Activated CD4-positive, alpha-beta T cell treated with anti-CD3 and anti-CD28 coated beads, Interleukin-2, amount 50 U/mL, for 16 hours (primary cell): Measurements from ENCODE around the gene SH2D3C.
"Not testable (repeated sequence)": the region's sequence is repeated elsewhere in the genome, so short reads cannot be mapped to it uniquely, and the experiment has no call there.

Source experiments
- DNase-seq: peaks from one replicate; pipeline ENCODE4 v3.0.0-alpha.2; 2020

Gene SH2D3C

DNA sequence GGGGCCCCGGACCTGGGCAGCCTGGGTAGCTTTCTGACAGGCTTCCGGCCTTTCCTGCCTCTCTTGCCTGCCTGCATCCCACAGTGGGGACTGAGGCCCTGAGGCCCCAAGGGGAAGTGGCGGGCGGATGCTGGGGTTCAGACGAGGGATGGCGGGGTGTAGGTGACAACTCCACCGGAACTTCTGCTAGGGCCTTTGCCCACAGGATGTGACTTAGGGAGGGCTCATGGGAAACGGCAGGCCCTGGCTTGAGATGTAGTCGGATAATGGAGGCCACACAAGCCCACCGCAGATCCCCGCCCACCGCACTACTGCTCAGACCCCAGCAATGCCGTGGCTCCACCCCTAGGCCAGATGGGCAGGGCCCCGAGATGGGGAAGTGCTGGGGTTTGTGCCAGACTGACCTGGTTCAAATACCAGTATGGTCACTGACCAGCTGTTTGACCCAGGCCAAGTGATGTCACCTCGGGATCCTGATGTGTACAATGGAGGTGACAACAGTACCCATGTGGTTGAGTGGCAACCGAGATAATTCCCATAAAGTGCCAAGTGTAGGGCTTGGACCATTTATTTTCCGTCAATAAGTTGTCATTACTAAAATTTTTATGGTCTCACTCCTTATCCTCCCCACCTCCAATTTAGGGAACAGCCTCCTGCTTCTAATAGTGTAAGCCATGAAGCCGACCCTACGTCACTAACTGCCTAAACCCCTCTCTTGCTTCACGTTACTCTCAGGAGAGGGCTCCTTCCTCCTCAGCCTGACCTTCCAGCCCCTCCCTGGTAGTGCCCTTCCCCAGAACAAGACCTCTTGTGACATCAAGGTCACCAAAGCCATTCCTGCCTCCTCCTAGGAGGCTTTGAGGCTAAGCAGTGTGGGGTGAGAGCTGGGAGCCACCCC is 4.9 kb upstream of the SH2D3C start:
- peak; percentile 91 for DNase-seq

DNA sequence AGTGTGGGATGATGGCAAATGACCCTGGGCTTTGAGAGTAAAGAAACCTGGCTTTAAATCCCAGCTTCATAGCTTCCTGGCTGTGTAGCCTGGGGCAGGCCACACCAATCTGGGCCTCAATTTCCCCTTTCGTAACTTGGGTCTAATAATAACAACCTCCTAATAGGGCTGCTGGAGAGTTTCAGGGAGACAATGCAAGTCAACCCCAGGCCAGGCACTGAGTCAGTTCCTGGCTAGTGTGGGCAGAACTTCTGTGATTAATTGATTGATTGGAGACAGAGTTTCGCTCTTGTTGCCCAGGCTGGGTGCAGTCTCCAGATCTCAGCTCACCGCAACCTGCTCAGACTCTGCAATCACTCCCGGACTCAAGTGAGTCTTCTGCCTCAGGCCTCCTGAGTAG is 3.3 kb upstream of the SH2D3C start:
- DNase-seq: no peak

DNA sequence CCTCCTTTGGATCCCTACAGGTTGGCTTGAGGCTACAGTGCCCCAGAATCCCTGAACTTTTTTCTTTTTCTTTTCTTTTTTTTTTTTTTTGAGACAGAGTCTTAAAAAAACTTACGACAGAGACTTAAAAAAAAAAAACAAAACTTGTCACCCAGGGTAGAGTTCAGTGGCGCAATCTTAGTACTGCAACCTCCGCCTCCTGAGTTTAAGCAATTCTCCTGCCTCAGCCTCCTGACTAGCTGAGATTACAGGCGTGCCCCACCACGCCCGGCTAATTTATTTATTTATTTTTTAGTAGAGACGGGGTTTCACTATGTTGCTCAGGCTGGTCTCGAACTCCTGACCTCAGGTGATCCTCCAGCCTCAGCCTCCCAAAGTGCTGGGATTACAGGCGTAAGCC is 2.4 kb upstream of the SH2D3C start:
- not testable (repeated sequence) for DNase-seq

DNA sequence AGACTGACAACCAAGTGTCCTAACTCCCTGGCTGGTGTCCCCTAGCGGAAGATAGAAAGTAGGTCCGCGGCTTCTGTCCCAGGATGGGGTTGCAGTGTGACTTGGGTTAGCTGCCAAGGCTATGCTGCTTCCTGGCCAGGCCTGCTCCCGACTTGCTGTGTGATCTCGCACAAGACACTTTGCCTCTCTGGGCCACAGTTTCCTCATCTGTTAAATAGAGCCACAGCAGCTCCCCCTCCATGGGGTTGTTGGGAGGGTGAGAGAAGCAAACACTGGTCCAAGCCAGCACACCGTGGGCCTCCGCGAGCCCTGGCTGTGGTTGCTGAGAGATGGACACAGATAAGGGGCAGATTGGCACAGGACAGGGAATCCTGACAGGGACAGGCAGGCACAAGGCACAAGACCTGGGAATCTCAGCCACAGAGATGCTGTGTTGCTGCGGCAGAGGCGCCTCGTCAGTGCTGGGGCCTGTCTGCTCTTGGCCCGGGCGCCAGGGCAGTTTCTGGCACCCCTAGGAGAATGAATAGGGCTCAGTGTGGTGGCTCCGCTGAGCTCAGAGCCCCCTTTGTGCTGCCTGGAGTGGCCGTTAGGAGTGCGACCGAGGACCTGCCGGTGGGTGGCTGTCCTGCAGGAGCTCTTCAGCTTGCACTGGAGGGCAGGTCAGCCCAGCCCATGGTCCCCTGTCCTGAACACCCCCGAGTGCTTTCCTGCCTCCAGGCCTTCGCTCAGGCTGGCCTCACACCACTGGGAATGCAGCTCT is 1.8 kb upstream of the SH2D3C start:
- no peak for DNase-seq

DNA sequence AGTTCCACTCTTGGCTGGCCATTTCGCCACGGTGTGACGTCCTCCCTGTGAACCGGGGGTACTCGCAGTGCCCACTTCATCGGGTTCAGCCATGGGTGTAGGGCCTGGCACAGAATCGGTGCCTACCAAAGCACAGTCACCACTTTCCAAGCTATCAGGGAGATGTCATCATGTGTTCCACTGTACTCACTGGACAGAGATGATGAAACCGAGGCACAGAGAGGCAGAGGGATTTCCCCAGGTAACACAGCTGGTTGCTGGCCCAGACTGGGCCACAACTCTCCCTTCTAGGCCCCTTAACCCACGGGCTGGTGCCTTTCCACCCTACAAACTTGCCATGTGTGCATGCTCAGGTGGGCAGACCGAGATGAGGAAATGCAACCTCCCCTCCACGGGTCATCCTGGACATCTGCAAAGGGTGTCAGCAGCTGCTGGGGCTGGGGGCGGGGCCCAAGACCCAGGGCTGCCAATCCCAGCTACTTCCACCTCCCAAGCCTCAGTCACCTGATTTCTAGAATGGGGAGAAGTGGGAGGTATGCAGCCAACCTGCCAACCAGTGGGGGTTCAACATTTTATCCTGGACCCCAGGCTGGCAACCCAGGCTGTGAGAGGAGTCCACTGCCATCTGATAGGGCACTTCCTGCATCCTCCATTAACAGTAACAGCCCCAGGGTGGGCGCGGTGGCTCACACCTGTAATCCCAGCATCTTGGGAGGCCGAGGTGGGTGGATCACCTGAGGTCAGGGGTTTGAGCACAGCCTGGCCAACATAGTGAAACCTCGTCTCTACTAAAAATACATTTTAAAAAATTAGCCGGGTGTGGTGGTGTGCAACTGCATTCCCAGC is 893 bp upstream of the SH2D3C start:
- DNase-seq: peak; percentile 84

DNA sequence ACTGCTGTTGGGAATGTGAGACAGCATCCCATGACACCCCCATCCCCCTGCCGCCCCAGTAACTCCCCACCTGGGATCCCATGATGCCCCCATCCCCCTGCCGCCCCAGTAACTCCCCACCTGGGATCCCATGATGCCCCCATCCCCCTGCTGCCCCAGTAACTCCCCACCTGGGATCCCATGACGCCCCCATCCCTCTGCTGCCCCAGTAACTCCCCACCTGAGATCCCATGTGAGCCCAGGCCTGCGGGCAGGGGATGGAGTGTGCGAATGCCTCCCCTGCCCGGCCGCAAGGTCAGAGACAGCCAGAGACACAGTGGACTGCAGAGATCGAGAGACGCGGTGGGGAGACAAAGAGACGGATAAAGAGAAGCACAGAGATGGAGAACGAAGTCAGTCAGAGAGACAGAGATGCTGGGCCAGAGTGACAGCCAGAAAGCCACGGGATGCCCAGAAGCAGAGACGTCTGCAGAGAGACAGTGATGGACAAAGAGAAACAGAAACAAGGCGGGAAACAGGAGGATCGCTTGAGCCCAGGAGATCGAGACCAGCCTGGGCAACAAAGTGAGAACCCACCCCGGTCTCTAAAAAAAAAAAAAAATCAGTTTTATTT is 992 bp downstream of the SH2D3C start:
- DNase-seq: no peak

DNA sequence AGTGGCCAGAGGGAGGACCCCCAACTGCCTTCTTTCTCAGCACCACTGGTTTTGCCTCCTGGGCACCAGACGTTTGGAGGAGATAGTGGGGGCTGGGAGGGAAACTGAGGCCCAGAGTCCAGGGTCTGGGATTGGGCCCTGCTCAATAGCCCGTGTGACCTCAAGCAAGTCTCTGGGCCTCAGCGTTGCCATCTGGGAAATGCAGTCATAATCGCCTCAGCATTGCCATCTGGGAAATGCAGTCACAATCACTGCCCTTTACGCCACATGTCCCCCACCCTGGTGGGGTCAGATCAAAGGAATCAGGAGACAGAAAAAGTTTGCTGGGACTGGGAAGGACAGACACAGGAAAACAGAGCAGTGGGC is 1.6 kb downstream of the SH2D3C start:
- peak; percentile 54 for DNase-seq

DNA sequence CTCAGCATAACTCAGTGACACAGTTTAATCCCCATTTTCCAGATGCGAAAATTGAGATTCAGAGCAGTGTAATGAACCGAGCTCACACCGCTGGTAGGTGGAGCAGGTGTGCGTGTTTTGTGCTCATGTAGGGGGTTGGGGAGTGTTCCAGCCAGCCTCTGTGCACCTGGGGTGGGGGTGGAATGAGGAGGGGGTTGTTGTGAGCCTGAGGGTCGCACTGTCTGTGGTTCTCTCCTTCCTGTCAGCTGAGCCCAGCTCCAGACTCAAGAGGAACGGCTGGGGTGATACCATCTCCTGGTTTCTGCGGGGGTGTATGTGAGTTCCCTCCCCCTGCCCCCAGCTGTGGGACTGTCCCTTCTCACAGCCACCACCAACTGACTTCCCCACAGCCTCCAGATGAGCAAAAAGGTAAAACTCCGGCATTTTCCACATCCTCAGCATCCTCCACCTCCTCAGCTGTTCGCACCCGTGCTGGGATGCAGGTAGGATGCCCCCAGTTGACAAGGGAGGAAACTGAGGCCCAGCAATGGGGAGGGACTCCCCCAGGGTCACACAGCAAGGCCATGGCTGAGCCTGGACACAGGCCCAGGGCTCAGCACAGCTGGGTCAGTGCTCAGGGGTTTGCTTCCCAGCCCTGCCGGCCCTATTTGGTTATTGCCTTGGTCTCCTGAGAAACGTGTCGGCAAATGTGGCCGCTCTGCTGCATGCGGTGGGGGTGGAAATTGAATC is 2.1 kb downstream of the SH2D3C start:
- peak; percentile 89 for DNase-seq

DNA sequence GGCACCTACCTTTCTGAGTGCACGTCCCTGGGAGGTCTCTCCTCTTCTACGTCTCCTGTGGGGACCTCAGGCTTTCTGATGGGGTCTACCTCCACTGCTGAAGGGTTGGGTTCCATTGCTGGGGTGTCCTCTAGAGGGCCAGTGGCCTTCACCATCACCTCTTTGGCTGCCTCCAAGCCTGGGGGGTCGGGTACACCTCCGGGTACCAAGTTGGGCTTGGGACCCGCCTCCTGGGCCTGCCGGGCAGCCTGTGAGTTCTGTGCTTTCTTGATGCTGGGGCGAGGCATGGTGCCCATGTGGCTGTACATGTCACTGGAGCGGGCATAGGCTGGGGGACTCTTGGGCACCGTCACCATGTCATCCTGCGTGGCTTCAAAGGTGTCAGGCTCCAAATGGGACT is 4.5 kb downstream of the SH2D3C start:
- no peak for DNase-seq

DNA sequence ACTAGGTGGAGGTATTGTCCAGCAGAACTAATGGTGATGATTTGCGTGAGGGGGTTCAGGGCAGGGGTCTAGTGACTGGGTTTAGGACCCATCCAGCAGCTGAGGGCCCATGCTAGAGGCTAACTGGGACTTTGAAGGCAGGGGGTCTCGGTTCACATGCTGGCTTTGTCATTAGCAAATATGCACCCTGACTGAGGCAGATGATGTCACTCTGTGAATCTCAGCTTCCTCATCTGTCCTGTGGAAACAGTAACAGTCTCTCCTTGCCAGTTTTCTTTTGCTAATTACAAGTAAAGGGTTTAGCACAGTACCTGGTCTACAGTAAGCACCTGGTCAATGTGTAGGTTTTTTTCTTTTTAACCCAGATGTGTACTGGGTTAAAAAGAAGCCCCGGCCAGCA is 5.2 kb downstream of the SH2D3C start:
- no peak for DNase-seq

DNA sequence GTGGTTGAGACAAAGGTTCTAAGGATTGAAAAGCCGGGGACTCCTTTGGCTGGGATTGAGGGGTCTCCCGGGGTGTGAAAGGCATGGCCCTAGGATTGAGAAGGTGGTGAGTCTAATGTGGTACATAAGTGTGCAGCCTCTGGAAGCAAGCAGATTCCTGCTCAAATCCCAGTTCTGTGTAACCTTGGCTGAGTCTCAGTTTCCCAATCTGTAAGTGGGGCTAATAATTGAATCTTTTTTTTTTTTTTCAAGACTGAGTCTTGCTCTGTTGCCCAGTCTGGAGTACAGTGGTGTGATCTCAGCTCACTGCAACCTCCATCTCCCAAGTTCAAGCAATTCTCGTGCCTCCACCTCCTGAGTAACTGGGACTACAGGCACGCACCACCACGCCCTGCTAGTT is 5.9 kb downstream of the SH2D3C start:
- no peak for DNase-seq

DNA sequence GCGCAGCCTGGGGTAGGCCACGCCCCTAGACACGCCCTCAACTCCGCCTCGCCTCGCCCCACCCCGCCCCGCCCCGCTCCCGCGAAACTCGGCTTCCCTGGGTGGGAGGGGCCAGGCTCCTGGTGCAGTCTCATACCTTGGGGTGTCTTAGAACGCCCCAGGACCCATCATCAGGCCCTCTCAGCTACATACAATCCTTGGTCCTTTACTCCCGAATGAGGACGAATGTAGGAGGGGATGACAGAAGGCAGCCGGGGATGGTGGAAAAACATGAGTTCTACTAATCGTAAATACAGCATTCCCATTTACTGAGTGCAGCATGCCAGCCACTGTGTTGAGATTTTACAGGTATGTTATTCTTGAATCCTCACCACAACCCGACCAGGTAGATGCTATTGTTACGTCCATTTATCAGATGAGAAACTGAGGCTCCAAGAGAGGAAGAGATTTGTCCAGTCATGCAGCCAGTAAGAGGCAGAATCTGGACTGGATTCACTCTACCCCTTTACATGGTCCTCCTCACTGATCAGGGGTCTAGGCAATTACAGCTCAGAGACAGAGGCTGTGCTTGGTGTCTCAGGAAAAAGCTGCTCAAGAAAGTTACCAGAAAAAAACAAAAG is 6.8 kb downstream of the SH2D3C start:
- no peak for DNase-seq

DNA sequence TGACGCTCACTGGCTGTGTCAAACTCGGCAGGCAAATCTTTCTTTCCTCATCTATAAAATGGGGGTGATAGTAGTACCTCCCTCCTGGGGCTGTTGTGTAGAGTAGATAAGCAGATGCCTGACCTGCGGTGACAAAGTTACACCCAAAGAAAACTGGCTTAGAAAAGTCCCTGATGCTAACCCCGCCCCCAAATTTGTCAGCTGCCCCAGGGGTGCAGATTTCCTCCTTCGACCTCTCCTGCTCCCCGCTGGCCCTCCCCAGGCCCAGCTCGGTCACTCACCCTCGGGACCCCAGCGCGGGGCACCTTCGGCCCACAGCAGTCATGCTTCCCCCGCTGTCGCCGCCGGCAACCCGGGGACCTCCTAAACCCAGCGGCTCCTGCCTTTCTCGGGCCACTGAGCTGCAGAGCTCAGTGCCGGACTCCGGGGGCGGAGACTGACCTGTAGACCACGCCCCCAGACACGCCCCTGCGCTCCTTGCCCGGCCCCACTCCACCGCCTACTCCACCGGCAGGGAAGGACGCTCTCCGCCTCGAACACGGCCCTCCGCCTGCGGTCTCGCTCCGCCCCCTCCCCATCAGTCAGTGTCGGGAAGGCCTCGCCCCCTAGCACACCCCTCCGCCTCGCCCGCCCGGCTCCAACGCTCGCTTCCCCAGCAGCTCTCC is 7.4 kb downstream of the SH2D3C start:
- DNase-seq: peak; percentile 99

DNA sequence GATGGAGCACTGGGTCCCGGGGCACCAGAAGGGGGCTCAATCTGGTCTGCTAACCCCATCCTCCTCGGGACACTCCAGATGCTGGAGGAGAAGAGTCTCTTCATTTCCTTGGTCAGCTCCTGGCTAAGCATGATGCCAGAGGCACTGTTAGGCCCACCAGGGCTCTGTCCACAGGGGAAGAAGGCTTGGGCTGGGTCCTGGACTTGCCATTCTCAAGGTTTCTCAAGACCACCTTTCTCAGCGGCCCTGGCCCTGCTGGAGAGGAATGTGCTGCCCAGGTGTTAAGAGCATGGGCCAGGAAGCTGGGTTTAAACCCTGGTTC is 7.9 kb downstream of the SH2D3C start:
- no peak for DNase-seq

DNA sequence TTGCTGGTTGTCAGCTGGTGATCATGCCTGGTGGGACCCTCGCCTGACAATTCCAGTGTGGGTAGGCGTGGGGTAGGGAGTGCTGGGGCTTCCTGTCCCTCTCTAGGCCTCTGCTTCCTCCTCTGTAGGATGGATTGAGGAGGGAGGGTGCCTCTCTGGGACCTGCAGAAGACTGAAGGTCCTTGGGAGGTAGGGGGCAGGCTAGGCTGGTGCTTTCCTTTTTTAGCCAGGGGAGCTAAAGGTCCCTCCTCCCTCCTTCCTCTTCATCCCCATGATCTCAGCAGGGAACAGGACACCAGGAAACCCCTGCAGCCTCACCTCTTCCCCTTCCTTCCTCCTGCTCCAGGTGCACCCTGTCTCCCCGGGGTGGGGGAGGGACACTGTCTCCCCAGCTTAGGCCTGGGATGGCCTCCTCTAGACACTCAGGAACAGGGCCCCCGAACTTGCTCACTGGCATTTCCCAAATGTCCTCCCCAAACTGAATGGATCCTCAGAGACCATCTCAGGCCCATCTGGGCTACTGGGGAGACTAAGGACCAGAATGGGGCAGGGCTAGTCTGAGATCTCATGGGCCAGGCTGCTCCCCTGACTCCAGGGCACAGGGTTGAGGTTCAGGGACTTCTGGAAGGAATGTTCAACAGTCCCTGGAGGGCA is 8.4 kb downstream of the SH2D3C start:
- DNase-seq: no peak

DNA sequence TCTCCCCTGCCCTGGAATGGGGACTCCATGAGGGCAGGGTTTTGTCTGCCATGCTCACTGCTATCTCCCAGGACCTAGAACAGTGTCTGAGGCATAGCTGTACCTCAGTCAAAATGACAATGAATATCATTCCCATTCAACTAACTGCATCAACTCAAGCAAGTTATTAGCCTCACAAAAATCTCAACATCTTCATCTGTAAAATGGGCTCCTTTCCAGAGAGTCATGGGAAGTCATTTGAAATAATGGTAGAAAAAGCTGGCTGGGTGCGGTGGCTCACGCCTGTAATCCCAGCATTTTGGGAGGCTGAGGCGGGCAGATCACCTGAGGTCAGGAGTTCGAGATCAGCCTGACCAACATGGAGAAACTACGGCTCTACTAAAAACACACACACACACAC is 9.4 kb downstream of the SH2D3C start:
- DNase-seq: no peak

DNA sequence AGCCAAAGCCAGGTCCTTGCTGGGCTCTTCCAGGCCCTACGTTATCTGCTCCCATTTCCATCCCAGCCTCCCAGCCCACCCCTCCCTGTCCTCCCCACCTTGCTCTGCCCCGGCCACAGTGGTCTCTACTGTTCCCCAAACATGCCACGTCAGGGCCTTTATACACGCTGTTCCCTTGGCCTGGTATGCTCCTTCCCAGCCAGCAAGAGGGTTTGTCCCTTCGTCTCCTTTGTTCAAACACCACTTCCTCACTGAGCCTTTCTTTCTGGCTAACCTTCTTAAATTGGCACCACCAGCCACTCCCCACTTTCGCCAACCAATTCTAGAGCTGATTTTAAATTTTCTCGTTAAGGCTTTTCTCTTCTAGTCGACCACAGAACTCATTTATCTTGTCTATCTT is 9.8 kb downstream of the SH2D3C start:
- DNase-seq: no peak

DNA sequence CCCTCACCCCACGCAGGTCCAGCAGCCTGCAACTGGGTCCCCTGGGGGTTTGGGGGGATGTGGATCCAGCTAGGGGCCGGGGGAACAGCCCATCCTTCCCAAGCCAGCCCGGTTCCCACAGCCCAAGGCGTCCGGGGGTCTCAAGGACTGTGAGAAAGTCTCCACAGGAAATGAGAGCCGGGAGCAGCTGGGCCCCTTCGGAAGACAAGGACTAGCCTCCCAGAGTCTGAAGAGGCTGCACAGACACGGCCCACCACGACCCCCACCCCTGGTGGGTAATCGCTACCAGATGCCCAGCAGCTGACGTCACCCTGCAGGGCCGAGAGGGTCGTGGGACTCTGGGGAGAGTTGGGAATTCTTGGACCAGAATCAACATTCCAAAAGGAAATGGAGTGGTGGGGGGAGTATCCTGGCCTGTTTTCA is 10.5 kb downstream of the SH2D3C start:
- no peak for DNase-seq

DNA sequence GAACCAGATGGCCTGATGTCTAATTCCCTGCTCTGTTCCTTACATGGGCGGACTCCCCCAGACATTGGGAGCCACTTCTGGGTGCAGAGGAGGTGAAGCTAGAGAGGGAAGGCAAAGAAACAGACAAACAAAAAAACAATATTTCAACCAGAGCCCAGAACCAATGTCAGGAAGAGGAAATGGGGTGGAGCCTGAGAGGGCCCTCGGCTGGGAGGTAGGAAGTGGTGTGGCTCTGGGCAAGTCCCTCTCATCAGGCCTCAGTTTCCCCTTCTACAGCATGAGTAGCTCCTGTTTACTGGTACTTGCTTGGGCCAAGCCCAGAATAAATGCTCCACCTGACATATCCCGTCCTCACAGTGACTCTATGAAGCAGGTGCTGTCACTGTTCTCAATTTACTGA is 11.1 kb downstream of the SH2D3C start:
- no peak for DNase-seq

DNA sequence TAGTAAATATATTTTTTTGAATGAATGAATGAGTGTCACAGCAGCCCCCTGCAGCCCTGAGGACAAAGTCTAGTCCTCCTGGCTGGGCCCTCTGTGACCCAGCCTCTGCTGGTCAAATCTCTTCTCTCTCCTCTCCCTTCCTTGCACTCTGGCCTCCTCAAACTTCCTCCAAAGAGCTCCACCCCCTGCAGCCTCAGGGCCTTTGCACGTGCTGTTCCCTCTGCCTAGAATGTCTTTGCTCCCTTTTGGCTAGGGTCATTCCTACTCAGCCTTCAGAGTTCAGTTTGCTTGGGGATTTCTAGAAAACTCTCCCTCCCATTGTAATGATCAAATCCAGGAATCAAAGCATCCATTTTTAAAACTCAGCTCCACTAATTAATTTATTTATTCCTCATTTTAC is 13.0 kb downstream of the SH2D3C start:
- DNase-seq: no peak

DNA sequence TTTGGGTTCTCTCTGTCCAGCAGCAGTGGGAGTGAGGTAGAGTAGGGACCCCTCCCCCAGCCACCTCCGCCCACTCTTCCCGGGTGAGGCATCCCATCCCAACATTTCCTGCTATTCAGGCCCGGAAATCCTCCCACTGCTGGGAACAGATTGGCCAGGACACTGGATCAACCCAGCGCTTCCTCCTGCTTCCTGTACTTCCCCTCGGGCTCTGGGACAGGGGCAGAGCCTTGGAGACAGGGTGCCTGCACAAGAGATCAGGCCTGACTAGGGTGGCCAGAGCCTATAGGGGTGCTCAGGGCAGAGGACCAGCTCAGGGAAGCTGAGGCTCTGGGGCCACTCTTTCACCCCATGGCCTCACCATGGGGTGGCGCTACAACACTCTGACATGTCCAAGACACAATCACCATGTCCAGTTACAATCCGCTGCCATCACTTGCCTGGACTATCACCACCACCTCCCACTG is 14.5 kb downstream of the SH2D3C start:
- DNase-seq: no peak
